NCI-H510A treated with DMSO at 0.1 percent for 48 hours (cell line): Measurements from ENCODE around the gene MRAP.

Experiments used
- DNase-seq: peaks from one replicate; lab custom pipeline; 2025; lab: John Stamatoyannopoulos, UW

MRAP gene

GRCh38 chr21:32322676-32323075, 24.0 kb downstream of the MRAP start:
- no peak for DNase-seq

- DNase-seq, result no peak
Observed at GRCh38 chr21:32325706-32326105, 27.1 kb downstream of the MRAP start.

GRCh38 chr21:32328595-32328994, 29.9 kb downstream of the MRAP start:
- no peak for DNase-seq

GRCh38 chr21:32329331-32329730, 30.7 kb downstream of the MRAP start:
- no peak for DNase-seq

- no peak for DNase-seq
Observed at GRCh38 chr21:32329776-32330175, 31.1 kb downstream of the MRAP start.

- no peak for DNase-seq
Observed at GRCh38 chr21:32330784-32331311, 32.2 kb downstream of the MRAP start.

- no peak for DNase-seq
Observed at GRCh38 chr21:32331444-32332305, 33.0 kb downstream of the MRAP start.

GRCh38 chr21:32332463-32332951, 33.9 kb downstream of the MRAP start:
- DNase-seq, result no peak

- DNase-seq, result no peak
Observed at GRCh38 chr21:32333953-32334673, 35.5 kb downstream of the MRAP start.

- no peak for DNase-seq
Observed at GRCh38 chr21:32334980-32335531, 36.4 kb downstream of the MRAP start.

GRCh38 chr21:32335601-32336575, 37.2 kb downstream of the MRAP start:
- no peak for DNase-seq

- no peak for DNase-seq
Observed at GRCh38 chr21:32336711-32337110, 38.1 kb downstream of the MRAP start.

- DNase-seq, result no peak
Observed at GRCh38 chr21:32337206-32337605, 38.6 kb downstream of the MRAP start.

GRCh38 chr21:32338209-32338921, 39.7 kb downstream of the MRAP start:
- no peak for DNase-seq

GRCh38 chr21:32340863-32341848, 42.5 kb downstream of the MRAP start:
- DNase-seq, result no peak

GRCh38 chr21:32346951-32347350, 48.3 kb downstream of the MRAP start:
- no peak for DNase-seq

GRCh38 chr21:32347351-32347750, 48.7 kb downstream of the MRAP start:
- no peak for DNase-seq

GRCh38 chr21:32347977-32348376, 49.3 kb downstream of the MRAP start:
- no peak for DNase-seq

GRCh38 chr21:32348604-32349332, 50.1 kb downstream of the MRAP start:
- no peak for DNase-seq
